ENCODE results near the gene DTX3L. TPM values are rescaled to one million over a fixed set of nuclear protein-coding genes. Genes with fewer than 3 reads are reported as not detected.

Gene DTX3L
- total RNA-seq, 1 donor from 2014 or later: 46.8 TPM

GRCh38 chr3:122621112-122621511 is 57.0 kb downstream of the DTX3L start:
- no peak for TF ChIP-seq CTCF (IDR thresholded peaks at IDR 0.05; ENCODE audit: insufficient read depth, low read length, poor library complexity, severe bottlenecking)
- H3K36me3 ChIP-seq (ENCODE audit: control insufficient read depth, insufficient read depth, low read length): no peaks in the 10 kb centered on the region
- no peak overlapping the region for H3K4me3 ChIP-seq (ENCODE audit: low read depth, low read length)
- H3K27me3 ChIP-seq (ENCODE audit: control insufficient read depth, insufficient read depth, low read length): no peaks in the 10 kb centered on the region
- no peak for DNase-seq (ENCODE audit: low read depth)

GRCh38 chr3:122623031-122623829 is 59.1 kb downstream of the DTX3L start:
- TF ChIP-seq CTCF (IDR thresholded peaks at IDR 0.05; ENCODE audit: insufficient read depth, low read length, poor library complexity, severe bottlenecking): no peak
- DNase-seq (ENCODE audit: low read depth): no peak
- Histone ChIP-seq H3K27me3 (ENCODE audit: control insufficient read depth, insufficient read depth, low read length) (no peaks in the 10 kb centered on the region), H3K4me3 (ENCODE audit: low read depth, low read length) (no peak overlapping the region), H3K36me3 (ENCODE audit: control insufficient read depth, insufficient read depth, low read length) (no peaks in the 10 kb centered on the region)

Other genes with a start within 250 kb of the DTX3L start
- gene CSTA, start 239.1 kb upstream of the DTX3L start, total RNA-seq: not detected in 2 replicates
- 24.8 and 27.1 TPM in 2 replicates for gene MIX23, start 181.1 kb upstream of the DTX3L start, total RNA-seq
- gene FAM162A, start 180.2 kb upstream of the DTX3L start, total RNA-seq: 14.3 and 20.1 TPM in 2 replicates
- gene WDR5B, start 148.3 kb upstream of the DTX3L start, total RNA-seq: 4.2 and 4.9 TPM in 2 replicates
- 46.0 and 48.1 TPM in 2 replicates for gene KPNA1, start 49.4 kb upstream of the DTX3L start, total RNA-seq
- 15.8 and 19.4 TPM in 2 replicates for gene PARP9, start within 50 bp of the DTX3L start, total RNA-seq
- under 0.01 TPM in 1 of 2 replicates, not detected in the other for gene PARP15, start 13.3 kb downstream of the DTX3L start, total RNA-seq
- 46.9 and 48.9 TPM in 2 replicates for gene PARP14, start 116.5 kb downstream of the DTX3L start, total RNA-seq
- 8.1 and 10.7 TPM in 2 replicates for gene HSPBAP1, start 229.5 kb downstream of the DTX3L start, total RNA-seq
- 17.2 and 24.7 TPM in 2 replicates for gene SLC49A4, start 230.7 kb downstream of the DTX3L start, total RNA-seq

Data from kidney epithelial cell (primary cell).